Uterus (tissue), 2 donors: ENCODE data around the gene PPME1.

ENCODE experiments used
- CTCF ChIP-seq, 4 experiments: fragments of 200-600 bp in 2 of 4; fragments of 450-650 bp in 2 of 4; sonication (generic) in 2 of 4; IDR thresholded peaks; one replicate each; pipeline ENCODE4 v1.5.1; 2016 to 2019; ENCODE audit warnings: antibody characterized with exemption in 4 of 4, mild to moderate bottlenecking in 2 of 4, moderate library complexity in 1 of 4
- POLR2A ChIP-seq, 2 donors: fragments of 450-650 bp; IDR thresholded peaks; one replicate each; pipeline ENCODE4 v1.6.1; 2016; ENCODE audit warnings: antibody characterized with exemption in 2 of 2, mild to moderate bottlenecking in 1 of 2, moderate library complexity in 1 of 2

- TF ChIP-seq CTCF (IDR thresholded peaks at IDR 0.05): no peak
- no peak for TF ChIP-seq POLR2A (IDR thresholded peaks at IDR 0.05)
Measured at GRCh38 chr11:74278721-74279161, 107.7 kb downstream of the PPME1 start.
